Fibroblast of skin of right biceps (primary cell): ENCODE results near the gene PPDPF.

ENCODE experiments used
- DNase-seq: peaks from one replicate; pipeline ENCODE4 v3.0.0-alpha.2; 2013

The PPDPF gene

DNA sequence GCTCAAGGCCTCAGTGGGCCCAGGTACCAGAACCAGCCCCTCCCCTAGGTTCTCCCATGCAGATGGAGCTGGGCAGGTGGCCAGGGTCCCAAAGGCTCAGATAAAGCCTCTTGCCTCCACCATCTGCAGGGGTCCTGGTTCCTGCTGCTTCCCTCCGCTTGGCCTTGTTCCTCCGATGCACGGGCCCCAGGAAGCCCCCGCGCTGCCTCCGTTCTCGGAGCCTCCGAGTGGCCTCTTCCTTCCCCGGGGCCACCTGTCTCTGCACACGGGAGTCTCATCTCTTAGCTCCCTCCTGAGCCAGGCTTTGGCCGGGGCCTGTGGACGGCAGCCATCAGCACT is 18.5 kb downstream of the PPDPF start:
- DNase-seq = no peak

DNA sequence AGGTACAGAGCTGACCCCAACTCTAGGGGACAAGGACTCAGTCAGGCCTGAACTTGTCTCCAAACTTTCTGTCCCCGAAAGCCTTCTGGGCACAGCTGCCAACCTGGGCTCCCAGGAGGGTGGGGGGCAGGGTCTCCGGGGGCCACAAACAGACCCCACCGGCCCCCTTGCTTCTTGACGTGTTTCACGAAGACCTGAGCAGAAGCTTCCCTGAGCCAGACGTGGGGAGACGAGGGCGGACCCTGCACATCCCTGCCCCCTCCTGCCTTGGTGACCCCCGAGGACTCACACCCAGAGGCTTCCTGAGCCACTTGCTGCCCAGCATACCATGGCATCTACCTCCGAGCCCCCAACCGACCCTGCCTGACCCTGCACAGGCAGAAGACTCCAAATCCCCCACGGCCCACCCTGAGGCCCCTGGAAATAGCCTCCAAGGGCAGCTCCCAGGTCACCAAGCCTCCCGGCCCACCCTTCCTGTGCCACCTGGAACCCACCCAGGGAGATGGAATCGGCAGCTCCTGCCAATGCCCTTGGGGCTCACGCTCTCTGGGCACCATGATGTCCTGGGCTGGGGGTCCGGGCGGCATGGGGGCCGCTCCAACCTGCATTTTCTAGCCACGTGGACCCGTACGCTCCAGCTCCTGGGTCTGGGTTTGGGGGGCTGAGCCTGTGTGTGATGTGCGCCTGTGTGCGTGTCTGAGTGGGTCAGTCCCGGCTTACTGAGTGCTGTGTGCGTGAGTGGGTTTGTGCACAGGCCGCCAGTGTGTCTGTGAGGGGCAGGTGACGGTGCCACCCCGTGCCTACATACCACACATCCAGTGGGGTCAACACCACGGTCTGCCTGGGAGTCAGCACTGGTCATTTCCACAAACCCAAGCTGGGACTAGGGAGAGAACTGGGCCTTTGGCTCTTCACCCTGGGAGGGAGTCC is 19.1 kb downstream of the PPDPF start:
- no peak for DNase-seq

DNA sequence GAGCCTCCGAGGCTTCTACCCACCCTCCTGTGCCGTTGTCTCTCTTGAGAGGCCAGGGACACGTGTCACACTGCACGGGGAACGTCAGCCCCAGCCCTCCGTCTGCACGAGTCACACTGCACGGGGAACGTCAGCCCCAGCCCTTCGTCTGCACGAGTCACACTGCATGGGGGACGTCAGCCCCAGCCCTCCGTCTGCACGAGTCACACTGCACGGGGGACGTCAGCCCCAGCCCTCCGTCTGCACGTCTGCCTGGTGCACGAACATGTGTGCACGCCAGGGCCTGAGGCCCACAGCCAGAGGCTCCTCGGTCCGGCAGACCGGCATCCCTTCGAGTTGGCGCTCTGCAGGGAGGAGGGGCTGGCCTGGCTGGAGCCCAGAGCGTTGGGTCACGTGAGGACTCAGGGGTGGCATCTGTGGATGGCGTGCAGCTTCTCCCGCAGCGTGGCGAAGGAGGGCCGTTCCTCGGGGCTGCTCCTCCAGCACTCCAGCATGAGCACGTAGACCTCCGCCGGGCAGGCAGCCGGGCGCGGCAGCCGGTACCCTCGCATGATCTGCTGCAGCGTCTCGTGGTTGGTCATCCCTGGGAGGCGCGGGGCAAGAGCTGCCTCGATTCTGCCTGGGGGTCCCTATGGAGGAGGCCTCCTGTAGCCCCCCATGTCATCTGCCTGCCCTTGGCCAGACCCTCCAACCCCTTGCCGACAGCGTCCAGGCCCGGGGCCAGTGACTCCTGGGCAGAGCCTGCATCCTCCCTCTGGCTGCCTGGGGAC is 20.0 kb downstream of the PPDPF start:
- DNase-seq = peak; percentile 49

DNA sequence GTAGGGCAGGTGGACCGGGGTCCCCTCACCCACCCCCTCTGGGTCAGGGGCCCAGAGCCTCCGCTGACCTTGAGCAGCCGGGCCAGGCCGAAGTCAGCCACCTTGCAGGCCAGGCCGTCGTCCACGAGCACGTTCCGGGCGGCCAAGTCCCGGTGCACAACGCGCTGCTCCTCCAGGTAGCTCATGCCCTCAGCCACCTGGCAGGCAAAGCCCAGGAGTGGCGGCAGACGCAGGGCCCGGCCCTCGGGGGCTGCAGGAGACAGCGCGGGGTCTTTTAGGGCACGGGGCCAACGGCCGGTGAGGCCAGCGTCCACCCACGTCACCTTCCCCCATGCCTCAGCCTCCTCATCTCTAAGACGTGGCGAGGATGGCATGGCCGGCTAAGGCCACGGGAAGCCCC is 20.8 kb downstream of the PPDPF start:
- no peak for DNase-seq

DNA sequence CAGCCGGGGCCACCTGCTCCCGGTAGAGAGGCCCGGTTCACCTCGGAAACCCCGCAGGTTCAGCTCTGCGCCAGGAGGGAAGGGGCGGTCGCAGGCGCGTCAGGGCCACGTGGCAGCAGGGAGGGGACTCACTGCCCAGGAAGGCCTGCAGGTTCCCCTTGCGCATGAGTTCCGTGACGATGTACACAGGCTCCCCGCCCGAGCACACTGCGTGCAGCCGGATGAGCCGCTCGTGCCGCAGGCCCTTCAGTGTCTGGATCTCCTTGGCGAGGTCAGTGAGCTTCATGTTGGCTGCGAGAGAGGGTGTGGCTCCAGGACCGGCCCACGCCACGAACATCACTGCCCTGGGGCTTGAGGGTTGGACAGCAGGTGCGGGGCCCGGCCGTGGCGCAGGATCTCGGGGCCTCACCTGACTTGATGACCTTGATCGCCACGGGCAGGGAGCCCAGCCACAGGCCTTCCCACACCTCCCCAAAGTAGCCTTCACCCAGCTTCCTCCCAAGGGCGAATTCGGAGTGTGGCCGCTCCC is 21.5 kb downstream of the PPDPF start:
- no peak for DNase-seq

DNA sequence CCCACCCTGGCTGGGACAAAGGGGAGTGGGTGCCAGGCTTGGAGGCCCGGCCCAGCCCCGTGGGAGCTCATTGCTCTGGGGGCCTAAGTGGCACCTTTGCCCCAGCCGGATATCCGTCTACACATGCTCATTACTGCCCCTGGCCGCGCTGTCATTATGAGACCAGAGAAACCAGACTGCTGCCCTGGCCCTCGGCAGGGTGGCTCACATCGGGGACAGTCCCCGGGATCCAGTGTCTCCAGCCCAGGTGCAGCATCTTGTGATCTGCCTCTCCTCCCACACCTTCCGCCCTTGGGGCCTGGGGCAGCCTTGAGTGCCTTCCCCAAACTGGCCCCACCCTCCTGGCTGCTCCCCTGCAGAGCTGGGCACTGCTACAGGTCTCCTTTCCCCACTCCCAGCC is 22.1 kb downstream of the PPDPF start:
- DNase-seq = no peak

DNA sequence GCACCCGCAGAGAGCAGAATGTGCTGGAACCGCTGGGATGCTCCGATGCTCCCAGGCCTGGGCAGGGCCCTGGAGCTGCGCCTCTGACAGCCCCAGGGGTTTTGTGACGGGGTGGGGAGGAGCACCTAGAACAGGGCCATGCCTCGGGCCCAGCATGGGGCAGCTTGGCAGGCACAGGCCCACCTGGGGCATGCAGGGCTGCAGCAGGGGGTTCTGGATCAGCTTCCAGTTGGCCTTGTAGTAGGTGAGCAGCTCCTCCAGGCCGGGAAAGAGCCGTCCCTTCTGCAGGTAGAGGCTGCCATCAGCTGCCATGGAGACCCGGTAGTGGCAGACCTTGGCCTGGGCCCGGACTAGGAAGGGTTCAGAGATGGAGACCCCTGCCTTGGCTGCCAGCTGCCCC is 22.6 kb downstream of the PPDPF start:
- no peak for DNase-seq

DNA sequence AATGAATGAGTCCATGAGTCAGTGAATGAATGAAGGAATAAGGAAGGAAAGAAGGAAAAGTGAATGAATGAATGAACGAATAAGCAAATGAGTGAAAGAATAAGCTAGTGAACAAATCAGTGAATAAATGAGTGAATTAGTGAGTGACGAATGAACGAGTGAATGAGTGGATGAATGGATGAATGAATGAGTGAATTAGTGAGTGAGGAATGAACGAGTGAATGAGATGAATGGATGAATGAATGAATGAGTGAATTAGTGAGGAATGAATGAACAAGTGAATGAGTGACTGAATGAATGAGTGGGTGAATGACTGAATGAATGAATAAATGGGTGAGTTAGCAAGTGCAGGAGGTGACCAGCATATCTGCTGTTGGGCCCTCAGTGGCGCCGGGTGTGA is 23.2 kb downstream of the PPDPF start:
- no peak for DNase-seq

DNA sequence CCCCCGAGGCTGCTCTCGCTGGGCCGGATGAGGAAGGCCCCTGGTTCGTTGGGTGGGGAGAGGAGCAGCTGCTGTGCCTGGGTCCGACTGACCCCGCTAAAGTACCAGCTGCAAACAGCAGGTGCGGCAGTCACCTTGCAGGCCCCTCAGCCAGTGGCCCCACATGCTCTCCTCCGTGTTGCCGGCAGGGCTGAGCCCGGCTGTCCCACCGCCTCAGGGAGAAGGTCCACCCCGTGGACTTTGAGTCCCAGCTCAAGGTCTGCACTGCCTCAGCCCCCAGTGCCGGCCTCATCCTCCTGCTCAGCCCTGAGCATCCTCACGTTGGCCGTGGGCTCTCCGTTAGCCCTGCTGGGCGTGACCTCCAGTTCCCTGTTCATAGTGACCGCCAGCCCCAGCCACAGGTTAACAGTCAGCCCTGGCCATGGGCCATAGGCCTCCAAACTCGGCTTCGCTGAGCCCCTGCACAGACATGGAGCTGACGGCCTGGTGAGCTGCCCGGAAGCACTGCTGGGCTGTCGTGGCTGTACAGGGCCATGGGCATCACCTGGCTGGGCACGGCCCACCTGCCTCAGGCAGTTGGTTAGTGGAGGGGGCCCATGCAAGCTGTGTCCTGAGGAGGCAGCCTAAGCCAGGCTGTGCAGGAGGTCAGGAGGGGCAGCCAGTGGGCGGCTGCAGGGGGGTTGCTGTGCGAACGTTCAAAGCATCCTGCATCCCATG is 23.8 kb downstream of the PPDPF start:
- no peak for DNase-seq

DNA sequence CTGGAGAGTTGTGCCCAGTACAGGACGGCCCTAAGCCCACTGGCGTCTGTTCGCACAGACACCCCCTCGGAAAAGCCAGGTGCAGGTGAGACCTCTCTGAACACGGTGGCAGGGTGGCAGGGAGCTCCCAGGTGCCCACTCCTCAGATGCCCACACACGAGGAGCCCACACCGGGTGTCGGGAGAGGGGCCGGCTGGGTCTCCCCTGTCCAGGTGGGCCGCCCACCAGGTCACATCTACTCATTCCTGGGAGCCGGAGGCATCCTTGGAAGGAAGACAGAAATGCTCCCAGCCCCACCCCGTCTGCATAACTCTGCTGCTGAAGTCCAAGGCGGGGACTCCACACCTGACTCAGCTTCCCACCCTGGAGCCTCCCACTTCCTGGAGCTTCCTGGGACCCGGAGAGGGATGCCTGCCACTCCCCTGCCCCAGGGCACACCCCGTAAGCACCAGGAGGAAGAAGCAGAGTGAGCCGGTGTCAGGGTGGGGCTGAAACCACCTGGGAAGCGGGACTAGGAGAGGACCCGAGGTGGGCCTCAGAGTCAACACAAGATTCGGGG is 24.5 kb downstream of the PPDPF start:
- DNase-seq = no peak

DNA sequence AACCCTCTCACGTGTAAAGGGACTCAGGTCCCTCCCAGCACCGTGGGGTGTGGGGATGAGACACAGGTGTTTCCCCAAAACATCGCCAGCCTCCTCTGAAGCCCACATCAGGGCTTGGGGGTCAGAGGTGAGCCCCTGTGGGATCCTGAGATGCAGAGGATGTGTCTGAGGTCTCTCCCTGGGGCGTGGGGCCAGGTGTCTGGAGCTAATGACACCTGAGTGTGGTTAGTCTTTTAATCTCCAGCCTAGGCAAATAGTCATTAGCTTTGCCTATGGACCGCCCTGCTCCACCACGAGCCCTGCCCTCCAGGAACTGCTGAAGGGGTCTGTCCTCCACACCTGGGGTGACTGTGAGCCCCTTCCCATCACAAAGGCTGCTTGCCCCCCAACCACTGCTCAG is 25.2 kb downstream of the PPDPF start:
- DNase-seq = no peak

DNA sequence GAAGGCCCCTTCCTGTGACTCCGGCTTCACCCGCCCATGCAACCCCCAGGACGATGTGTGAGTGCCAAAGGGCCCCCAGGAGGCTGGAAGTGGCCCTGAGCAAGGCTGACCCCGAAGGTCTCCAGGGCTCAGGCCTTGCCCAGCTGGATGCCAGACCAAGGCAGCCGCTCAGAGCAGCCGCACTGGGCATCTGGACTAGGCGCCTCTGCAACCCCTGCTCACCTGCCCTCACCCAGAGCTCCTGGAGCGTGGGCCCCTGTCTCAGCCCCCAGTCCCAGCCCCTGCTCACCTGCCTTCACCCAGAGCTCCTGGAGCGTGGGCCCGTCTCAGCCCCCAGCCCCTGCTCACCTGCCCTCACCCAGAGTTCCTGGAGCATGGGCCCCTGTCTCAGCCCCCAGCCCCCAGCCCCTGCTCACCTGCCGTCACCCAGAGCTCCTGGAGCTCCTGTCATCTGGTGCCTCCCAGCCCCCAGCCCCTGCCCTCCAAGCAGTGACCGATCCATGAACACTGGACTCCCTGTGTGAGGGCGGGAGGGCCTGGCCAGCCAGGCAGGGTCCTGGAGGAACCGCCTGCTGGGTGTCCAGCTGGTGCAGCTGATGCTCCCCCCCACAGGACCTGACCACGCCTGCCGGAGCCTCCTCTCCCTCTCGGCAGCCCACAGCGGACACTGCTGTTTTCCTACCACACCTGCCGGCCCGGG is 25.8 kb downstream of the PPDPF start:
- no peak for DNase-seq

DNA sequence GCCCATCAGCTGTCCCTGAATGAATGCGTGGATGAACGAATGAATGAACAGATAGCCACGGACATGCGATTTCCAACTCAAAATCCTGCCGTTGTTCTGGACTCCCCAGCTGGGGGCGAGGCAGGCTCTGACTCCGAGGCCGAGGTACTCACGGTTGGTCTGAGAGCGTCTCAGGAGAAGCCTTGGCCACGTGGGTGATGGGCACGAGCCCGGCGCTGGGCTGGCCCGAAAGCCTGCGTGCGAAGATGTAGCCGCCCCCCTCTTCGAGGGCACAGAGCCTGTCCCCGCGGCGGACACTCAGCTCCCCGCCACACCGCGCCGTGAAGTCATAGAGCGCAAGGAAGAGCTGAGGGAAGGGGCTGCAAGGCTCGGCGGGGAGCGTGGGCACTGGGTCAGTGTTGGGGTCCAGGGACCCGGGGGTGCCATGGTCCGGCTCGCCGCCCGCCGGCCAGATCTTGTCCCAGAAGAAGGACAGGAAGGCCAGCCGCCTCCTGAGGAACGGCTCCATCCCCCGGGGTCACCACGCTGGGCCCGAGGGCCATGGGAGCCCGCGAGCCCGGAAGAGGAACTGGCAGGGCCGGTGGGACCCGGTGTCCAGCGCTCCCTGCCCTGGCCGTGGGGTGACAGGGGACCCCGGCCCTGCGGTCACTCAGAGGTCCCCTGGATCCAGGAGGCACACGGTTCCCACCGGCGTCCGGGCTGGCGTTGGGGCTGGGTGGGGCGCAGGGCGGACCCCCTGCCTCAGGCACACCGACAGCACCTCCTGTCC is 26.6 kb downstream of the PPDPF start:
- no peak for DNase-seq

DNA sequence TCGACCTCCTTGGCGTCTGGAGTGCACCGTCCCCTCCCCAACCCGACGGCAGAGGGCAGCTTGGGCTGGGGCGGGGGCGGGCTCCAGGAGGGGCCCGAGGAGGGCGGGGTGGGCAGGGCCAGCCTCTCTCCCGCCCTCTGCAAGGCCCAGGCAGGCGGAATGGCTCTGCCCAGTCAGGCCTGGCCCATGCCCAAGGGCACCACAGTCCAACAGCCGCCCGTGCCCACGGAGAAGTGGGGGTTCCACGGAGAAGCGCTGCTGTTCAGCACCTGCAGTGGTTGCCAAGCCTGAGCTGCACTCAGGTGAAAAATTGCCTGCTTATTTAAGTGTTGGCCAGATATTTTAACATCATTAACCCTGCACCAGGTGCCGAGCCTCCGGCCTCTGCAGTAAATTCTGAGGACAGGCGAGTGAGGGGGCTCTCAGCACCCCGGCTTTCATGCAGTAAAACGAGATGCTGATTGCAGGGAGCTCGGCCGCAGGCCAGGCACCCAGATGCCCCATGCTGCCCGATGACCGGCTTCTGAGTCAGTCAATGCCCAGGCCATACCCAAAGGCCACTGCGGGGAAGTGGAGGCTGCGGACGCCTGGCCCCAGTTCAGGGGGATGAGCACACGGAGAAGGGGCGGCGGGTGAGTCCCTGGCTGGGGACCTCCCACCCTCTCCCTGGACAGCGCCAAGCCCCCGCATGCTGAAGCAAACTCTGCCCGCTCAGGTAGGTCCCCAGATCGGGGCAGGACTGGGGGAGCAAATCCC is 27.3 kb downstream of the PPDPF start, which contains the start of gene SRMS:
Gene SRMS (minus strand): TSS at position 25 of the 756 bp plus-strand sequence. CDS start 286 bp downstream, outside the sequence.
- no peak for DNase-seq

DNA sequence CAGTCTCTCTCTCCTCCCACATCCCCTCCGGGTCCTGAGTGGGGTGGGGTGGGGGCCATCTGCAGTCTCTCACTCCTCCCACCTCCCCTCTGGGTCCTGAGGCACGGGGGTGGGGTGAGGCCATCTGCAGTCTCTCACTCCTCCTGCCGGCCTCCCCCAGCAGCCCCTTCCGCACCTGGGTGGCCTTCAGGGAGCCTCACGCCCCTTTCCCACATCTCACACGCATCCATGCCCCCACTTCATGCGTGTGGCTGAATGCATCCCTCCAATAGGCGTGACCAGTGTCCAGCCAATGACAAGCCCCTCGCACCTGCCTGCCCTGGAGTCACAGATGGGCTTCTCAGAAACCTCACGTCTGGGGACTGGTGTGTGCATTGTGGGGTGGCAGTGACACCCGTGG is 28.0 kb downstream of the PPDPF start:
- DNase-seq = no peak

DNA sequence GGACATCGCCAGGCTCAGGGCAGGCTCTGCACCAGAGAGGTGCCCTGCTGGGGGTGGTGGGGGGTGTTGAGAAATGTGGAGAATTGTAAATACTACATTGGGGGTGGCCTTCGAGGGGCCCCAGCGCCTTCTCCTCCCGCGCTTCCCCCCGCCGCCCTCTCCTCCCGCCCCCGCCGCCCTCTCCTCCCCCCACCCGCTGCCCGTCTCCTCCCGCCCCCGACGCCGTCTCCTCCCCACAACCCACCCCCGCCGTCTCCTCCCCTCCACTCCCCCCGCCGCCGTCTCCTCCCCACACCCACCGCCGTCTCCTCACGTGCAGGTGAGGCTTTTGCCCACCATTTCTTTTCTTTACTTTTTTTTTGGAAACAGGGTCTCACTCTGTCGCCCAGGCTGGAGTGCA is 28.5 kb downstream of the PPDPF start:
- DNase-seq = no peak

DNA sequence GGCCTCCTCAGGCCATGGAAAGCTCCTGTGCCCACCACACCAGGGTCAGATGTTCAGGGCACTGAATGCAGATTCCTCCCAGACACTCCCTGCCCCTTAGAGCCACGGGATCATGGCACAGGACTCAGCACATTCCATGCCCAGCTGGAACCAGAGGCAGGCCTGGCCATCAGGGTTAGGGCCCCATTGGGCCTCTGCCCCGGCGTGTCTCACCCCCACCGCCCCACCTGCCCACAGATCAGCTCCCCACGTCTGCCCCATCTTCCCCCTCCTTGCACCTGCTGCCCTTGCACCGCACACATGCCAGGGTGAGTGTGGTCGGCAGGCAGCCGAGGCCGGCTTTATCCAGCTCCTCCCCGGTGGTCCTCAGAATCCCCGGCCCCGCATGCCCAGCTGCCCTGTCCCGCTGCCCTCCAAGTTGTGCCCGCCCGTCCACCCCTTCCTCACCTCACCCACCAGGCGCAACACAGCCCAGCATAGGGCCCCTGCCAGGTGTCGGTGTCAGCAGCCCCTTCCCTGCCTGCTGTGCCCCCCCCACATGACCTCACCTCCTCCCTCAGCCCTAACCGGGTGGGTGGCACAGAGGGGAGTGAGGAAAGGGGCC is 29.2 kb downstream of the PPDPF start:
- no peak for DNase-seq

DNA sequence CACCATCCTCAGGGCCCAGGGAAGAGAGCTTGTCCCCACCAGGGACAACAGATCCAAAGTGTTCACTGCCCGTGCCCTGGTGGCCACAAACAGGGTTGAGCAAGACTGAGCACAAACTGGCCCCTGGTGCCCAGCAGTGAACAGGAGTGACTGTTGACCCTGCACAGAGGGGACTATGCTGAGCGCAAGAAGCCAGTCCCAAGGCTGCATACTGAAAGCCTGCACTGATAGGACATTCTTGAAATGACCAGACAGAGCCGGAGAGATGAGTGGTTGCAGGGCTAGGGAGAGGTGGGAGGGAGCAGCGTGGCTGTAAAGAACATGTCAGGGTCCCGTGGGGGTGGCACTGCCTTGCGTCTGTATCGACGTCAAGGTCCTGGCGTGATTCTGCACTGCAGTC is 30.5 kb downstream of the PPDPF start:
- no peak for DNase-seq

DNA sequence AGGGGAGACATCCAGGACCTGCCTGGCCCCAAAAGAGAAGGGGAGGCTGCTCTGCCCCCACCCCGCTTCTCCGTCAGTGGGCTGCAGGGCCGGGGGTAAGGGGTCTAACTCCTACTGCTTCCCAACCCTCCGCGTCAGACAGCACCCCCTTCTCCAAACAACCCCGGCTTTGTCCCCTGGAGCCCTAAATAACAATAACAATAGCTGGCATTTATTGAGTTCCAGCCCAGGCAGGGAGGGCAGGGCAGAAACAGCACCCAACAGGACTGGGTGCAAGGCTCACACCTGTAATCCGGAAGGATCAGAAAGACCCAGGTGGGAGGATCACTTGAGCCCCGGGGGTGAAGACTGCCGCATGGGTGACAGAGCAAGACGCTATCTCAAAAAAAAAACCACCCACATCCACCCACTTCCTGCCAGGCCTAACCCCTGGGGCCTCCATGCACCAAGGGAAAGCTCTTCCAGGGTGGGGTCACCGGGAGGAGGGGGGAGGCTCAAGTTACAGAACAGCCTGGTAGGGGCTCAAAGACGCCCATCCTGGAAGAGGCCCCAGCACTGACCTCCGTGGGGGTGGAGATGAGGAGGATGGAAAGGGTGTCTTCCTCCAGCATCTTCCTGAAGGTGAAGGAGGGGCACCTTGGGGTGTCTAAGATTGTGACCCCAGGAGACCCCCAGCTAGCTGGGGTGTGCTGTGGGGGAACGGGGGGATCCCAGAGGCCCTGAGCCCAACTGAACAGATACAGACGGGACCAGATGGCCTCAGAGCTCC is 32.1 kb downstream of the PPDPF start:
- no peak for DNase-seq
